AG10803 (cell line): ENCODE data around the gene CCRL2.

Experiments used
- DNase-seq: peaks from one replicate; pipeline ENCODE4 v3.0.0; 2010; ENCODE audit warnings: low read depth
- H3K4me3 ChIP-seq: 2 replicates; pipeline ENCODE4 v1.5.1; 2011; ENCODE audit warnings: mild to moderate bottlenecking, low read length, control low read depth
- TF ChIP-seq, protein P1 (sequence below): conservative IDR thresholded peaks from 2 replicates; pipeline ENCODE4 v1.5.1; 2011; ENCODE audit warnings: mild to moderate bottlenecking, low read length, control low read depth, inconsistent platforms

The CCRL2 gene, protein sequence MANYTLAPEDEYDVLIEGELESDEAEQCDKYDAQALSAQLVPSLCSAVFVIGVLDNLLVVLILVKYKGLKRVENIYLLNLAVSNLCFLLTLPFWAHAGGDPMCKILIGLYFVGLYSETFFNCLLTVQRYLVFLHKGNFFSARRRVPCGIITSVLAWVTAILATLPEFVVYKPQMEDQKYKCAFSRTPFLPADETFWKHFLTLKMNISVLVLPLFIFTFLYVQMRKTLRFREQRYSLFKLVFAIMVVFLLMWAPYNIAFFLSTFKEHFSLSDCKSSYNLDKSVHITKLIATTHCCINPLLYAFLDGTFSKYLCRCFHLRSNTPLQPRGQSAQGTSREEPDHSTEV

DNA sequence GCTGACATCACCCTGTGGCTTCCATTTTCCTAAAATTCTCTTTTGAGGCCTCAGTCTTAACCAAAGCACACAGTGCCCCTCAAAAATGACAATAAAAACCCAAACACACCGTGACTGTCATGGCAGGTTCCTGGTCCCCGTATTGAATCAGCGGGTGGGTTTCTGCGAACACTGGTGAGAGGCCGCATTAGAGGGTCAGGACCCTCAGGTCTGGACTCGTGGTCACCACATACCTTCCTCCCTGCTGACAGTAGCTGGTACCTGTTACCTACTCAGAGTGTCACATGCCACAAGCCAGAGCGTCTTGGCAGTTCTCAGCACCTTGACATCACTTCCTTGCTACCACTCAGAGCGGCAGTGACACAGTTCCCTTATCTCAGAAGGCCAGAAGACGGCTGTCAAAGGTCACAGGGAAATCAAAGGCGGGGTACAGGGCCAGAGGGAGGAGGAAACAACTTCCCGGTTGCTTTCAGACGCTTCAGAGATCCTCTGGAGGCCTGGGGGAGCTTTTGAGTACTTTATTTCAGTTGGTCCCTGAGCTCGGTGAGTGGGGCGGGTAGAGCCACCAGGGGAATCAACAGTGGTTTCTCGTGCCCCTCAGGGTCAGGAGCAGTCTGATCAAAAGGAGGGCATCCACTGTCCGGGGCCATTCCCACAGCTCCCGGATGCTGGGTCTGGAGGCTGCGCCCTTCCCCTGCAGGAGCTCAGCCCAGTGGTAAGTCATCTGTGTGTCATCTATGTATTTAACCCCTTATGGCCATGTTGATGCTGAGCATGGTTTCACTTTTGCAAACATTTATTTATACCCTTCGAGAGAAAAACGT, at the start of gene CCRL2, which contains the start of gene CCR5AS:
Gene CCRL2, plus strand, starts transcription at position 472 of the 824 bp plus-strand sequence. CDS start 821 bp downstream, outside the sequence.
Gene CCR5AS, minus strand, starts transcription at position 279 of the 824 bp plus-strand sequence.
- H3K4me3 ChIP-seq, result peak within 1 kb of the TSS; percentile 32
- peak; percentile 18 for DNase-seq
- TF ChIP-seq, protein P1, sequence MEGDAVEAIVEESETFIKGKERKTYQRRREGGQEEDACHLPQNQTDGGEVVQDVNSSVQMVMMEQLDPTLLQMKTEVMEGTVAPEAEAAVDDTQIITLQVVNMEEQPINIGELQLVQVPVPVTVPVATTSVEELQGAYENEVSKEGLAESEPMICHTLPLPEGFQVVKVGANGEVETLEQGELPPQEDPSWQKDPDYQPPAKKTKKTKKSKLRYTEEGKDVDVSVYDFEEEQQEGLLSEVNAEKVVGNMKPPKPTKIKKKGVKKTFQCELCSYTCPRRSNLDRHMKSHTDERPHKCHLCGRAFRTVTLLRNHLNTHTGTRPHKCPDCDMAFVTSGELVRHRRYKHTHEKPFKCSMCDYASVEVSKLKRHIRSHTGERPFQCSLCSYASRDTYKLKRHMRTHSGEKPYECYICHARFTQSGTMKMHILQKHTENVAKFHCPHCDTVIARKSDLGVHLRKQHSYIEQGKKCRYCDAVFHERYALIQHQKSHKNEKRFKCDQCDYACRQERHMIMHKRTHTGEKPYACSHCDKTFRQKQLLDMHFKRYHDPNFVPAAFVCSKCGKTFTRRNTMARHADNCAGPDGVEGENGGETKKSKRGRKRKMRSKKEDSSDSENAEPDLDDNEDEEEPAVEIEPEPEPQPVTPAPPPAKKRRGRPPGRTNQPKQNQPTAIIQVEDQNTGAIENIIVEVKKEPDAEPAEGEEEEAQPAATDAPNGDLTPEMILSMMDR, result no peak

DNA sequence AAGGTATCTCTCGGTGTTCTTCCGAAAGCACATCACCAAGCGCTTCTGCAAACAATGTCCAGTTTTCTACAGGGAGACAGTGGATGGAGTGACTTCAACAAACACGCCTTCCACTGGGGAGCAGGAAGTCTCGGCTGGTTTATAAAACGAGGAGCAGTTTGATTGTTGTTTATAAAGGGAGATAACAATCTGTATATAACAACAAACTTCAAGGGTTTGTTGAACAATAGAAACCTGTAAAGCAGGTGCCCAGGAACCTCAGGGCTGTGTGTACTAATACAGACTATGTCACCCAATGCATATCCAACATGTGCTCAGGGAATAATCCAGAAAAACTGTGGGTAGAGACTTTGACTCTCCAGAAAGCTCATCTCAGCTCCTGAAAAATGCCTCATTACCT, 48.6 kb upstream of the CCRL2 start:
- TF ChIP-seq, protein P1, result no peak
- no peak for DNase-seq
- no peak overlapping the region for H3K4me3 ChIP-seq

DNA sequence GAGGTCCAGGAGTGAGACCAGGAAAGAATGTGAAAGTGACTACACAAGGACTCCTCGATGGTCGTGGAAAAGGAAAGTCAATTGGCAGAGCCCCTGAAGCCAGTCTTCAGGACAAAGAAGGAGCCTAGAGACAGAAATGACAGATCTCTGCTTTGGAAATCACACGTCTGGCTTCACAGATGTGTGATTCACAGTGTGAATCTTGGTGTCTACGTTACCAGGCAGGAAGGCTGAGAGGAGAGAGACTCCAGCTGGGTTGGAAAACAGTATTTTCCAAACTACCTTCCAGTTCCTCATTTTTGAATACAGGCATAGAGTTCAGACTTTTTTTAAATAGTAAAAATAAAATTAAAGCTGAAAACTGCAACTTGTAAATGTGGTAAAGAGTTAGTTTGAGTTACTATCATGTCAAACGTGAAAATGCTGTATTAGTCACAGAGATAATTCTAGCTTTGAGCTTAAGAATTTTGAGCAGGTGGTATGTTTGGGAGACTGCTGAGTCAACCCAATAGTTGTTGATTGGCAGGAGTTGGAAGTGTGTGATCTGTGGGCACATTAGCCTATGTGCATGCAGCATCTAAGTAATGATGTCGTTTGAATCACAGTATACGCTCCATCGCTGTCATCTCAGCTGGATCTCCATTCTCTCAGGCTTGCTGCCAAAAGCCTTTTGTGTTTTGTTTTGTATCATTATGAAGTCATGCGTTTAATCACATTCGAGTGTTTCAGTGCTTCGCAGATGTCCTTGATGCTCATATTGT, 47.1 kb upstream of the CCRL2 start:
- H3K4me3 ChIP-seq, result peak overlapping the region; percentile 12; the same call in 1 of the 2 replicates
- DNase-seq, result peak; percentile 17
- TF ChIP-seq, protein P1, result no peak

- no peak for DNase-seq
- no peak overlapping the region for H3K4me3 ChIP-seq
- TF ChIP-seq, protein P1, result no peak
Observed at GRCh38 chr3:46360907-46361306, 46.2 kb upstream of the CCRL2 start.

DNA sequence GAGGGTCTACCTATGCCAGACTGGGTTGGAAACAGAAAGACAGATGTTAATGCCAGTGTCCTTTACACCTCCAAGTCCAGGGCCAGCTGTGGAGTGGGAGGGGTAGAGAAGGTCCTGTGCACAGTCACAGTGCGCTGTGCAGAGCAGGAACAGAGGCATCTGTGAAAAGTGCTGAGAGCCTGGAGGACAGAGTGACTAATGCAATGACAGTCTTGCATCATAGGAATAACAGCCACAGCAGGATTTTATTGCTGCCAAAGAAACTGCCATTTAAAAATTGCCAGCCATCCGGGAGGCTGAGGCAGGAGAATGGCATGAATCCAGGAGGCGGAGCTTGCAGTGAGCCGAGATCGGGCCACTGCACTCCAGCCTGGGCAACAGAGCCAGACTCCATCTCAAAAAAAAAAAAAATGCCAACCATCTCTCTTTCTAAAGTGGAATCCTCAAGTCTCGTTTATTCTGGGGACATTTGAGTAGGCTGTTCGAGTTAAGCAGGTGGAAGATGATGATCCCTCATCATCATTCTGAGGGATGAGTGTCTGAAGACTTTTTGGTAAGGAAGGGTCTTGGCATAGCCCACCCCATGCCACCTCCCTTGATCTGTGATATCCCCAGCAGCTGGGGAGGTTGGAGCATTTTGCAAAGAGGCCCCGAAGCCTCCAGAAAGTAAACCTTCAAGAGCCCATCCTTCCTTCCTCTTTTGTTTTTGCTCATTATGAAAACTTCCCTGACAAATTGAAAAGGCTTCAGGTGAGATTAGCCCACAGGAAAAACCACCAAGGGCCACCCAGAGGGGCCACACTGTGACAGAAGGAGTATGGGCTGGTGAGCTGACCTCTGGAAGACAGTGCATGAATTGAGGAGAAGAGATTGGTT, 45.4 kb upstream of the CCRL2 start:
- TF ChIP-seq, protein P1, result no peak
- no peak overlapping the region for H3K4me3 ChIP-seq
- peak; percentile 38 for DNase-seq

GRCh38 chr3:46365041-46365440, 42.0 kb upstream of the CCRL2 start:
- TF ChIP-seq, protein P1, result no peak
- no peak for DNase-seq
- H3K4me3 ChIP-seq, result no peak overlapping the region
